GM19035 (cell line): Measurements from ENCODE around the gene COX7B.
"Not testable (repeated sequence)": the region's sequence is repeated elsewhere in the genome, so short reads cannot be mapped to it uniquely, and the experiment has no call there.

Experiments used
- ATAC-seq: cut with Tn5 transposase; IDR thresholded peaks from one replicate; pipeline ENCODE4 v1.9.1; 2021; ENCODE audit not compliant: unreplicated experiment

Gene COX7B, protein sequence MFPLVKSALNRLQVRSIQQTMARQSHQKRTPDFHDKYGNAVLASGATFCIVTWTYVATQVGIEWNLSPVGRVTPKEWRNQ

DNA sequence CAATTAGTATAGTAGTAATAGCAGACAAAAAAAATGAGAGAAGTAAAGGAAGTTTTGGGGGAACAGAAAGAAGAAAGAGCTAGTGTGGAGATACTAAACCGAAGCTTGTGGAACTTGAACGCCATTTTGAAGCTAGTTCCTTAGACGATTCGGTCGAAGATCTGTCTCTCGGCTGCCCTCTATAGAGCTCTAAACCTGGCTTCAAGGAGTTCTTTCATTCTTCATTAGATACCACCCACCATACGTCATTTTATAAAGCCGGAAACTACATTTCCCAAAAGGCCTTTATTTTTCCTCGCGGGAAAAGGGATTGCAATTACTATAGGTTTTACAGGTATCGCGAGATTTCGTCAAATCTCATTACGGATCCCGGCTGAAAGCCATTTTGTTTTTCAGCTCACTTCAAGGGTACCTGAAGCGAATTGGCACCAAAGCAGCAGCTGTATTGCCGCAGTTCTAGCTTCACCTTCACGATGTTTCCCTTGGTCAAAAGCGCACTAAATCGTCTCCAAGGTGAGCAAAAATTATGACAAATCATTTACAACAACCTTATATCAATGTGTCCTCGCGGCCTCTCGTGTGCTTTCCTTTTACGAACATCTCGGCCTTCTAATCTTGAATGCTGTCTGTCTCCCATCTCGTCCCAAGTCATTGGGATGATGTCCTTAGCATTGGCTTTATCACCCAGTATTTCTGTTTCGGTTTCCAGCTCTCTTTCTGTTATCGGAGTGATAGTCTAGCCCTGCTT lies at the start of gene COX7B:
Gene COX7B, plus strand, starts transcription at position 388 of the 748 bp plus-strand sequence. Its CDS starts 86 bp downstream, at position 474.
- ATAC-seq, result peak; percentile 60

- no peak for ATAC-seq
These were observed 23.9 kb upstream of the COX7B start for GRCh38 chrX:77875372-77875771.

DNA sequence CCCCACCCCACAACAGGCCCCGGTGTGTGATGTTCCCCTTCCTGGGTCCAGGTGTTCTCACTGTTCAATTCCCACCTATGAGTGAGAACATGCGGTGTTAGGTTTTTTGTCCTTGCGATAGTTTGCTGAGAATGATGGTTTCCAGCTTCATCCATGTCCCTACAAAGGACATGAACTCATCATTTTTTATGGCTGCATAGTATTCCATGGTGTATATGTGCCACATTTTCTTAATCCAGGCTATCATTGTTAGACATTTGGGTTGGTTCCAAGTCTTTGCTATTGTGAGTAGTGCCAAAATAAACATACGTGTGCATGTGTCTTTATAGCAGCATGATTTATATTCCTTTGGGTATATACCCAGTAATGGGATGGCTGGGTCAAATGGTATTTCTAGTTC lies 17.9 kb upstream of the COX7B start:
- not testable (repeated sequence) for ATAC-seq

DNA sequence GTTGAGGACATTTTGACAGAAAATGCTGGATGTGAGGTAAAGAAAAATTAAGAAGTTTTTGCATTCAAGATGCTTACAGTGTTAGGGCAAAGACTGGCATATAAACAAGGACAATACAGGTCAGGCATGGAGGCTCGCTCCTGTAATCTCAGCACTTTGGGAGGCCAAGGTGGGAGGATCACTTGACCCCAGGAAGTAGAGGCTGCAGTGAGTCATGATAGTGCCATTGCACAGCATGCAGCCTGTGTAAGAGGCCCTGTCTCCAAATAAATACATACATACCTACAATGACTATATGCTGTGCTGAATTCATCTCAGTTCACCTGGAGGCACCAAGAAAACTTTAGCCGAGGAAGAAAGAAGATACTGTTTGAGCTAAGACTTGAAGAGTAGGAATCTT lies 6.4 kb upstream of the COX7B start:
- ATAC-seq, result no peak

GRCh38 chrX:77893713-77894112 lies 5.6 kb upstream of the COX7B start:
- no peak for ATAC-seq

- peak; percentile 87 for ATAC-seq
These were observed 4.1 kb upstream of the COX7B start, which contains the start of gene MAGT1 for GRCh38 chrX:77894921-77895886. MAGT1 (minus strand) TSS chrX:77895435; CDS start chrX:77895410, 25 bp downstream.

- ATAC-seq, result no peak
These were observed 1.4 kb downstream of the COX7B start for GRCh38 chrX:77900688-77901087.

- ATAC-seq, result no peak
These were observed 2.2 kb downstream of the COX7B start for GRCh38 chrX:77901506-77901905.

DNA sequence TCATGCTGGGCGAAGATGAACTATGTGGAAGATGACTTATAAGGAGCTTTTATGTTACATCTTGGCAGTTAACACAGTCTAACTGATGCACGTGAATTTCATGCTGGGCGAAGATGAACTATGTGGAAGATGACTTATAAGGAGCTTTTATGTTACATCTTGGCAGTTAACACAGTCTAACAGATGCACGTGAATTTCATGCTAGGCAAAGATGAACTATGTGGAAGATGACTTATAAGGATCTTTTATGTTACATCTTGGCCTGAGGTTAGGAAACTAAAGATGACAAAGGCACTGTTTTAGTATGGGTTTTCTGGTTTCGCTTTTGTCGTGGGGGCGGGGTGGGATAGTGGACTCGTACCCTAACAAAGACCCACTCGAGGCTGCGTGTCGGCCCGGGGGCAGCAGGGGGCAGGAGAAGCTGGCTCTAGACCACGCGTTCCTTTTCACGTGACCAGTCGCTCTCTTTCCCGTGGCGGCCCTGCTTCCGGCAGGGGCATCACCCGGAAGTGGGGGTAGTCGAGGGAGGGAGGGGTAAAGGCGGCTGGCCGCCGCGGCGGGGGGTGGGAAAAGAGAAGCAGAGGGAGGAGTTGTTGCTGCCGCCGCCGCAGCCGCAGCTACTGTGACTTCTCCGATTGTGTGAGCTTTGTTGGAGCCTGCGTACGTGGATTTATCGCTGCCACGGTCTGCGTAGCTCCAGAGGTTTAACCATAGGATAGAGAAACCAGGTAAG lies 11.0 kb downstream of the COX7B start, which contains the start of gene ATP7A:
Gene ATP7A, plus strand, starts transcription at position 586 of the 733 bp plus-strand sequence. CDS start 60,949 bp downstream, outside the sequence.
- ATAC-seq, result peak; percentile 96

DNA sequence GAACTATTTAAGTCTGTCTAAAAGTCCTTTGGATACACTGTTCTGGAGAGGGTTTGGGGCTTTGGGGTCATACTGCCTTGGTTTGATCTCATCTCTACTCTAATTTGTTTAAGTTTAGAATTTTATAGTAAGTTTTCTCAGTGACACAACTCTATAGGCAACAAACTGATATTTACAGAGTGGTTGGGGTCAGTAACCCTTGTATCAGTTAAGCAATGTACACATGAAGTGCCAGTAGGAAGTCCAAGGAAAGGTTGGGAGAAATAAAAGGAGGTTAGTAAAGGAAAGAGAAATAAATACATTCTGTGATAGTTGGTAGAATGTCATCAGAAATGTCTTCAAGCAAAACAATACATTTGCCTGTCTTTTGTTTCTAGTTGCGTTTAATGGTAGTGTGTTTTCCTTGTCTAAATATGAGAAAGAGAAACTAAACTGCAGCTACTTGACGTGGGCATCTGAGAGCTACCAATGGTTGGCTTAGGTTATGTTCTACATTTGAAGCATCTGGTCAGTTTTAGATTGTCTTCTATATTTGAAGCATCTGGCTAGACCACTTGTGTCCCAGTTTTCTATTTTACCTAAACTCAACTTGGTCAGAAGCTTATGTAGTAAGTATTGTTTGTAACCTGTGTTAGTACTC lies 18.1 kb downstream of the COX7B start:
- ATAC-seq, result peak; percentile 58

- no peak for ATAC-seq
These were observed 19.3 kb downstream of the COX7B start for GRCh38 chrX:77918568-77918967.

DNA sequence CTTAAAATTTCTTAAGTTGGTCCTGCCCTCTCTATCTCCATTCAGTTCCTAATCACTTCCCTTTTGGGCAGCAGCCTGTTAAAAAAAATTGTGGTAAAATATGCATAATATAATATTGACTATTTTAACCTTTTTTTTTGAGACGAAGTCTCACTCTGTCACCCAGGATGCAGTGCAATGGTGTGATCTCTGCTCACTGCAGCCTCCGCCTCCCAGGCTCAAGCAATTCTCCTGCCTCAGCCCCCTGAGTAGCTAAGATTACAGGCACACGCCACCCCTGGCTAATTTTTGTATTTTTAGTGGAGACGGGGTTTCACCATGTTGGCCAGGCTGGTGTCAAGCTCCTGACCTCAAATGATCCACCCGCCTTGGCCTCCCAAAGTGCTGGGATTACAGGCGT lies 20.1 kb downstream of the COX7B start:
- not testable (repeated sequence) for ATAC-seq

GRCh38 chrX:77922787-77923186 lies 23.5 kb downstream of the COX7B start:
- ATAC-seq, result no peak

- no peak for ATAC-seq
These were observed 25.1 kb downstream of the COX7B start for GRCh38 chrX:77924320-77924859.

DNA sequence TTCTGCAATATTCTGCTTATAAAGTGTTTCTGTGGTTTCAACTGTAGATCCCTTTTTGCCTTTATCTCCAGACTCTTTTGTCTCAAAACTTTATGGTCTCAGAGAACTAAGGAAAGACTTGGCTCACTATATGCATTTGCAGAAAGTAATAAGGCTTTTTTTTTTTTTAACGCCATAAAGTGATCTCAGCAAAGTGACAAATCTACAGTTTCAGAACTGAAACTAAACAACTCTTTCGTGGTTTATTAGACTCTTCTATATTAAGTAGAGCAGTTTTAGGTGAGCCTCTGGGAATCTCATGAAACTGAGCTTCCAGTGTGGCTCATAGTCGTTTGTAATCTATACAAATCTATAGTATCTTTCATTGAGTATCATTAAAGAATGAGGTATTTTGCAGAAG lies 26.5 kb downstream of the COX7B start:
- no peak for ATAC-seq

- no peak for ATAC-seq
These were observed 31.3 kb downstream of the COX7B start for GRCh38 chrX:77930581-77930980.

GRCh38 chrX:77935886-77936285 lies 36.6 kb downstream of the COX7B start:
- ATAC-seq, result no peak

- no peak for ATAC-seq
These were observed 37.0 kb downstream of the COX7B start for GRCh38 chrX:77936299-77936698.

- no peak for ATAC-seq
These were observed 38.0 kb downstream of the COX7B start for GRCh38 chrX:77937291-77937690.

- no peak for ATAC-seq
These were observed 38.9 kb downstream of the COX7B start for GRCh38 chrX:77938083-77938680.
